HG02970 (cell line): ENCODE measurements around the gene KCNE3.

Experiments
- ATAC-seq: cut with Tn5 transposase; IDR thresholded peaks from one replicate; pipeline ENCODE4 v1.9.1; 2021; ENCODE audit warnings: mild to moderate bottlenecking, moderate library complexity, moderate number of reproducible peaks; ENCODE audit not compliant: unreplicated experiment, low FRiP score

KCNE3 gene

DNA sequence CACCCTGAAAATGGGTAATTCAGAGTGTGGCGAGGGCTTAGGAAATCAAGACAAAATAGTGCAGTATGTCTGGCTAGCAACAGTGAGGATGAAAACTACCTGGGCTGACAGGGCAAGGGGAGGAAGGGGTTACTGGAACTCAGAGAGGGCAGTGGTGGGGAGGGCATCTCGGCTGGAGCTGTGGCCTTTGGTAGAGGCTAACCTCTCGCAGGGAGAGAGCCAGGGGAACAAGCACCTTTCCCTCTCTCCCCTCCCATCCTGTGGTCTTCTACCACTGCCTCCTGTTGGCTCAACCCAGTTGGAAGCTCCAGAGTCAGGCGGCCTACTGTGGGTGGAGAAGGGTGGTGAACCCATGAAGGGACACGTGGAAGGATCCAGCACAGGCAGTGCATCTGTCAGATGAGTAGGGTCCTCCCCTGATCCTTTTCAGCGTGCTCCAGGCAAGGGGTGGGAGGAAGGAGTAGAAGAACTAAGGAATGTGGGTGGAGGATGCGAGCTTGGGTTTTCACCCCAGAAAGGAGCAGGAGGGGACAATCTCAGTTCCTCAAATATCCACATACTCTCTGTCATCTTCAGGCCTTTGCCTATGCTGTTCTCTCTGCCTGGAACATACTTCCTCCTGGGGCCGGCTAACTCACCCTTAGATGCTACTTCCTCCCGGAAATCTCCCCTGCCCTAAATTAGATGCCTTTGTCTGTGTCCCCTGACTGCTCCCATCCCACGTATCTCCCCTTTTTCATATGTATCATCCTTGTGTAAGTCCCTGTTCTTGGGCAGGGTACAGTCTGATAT lies 6.2 kb upstream of the KCNE3 start:
- no peak for ATAC-seq

DNA sequence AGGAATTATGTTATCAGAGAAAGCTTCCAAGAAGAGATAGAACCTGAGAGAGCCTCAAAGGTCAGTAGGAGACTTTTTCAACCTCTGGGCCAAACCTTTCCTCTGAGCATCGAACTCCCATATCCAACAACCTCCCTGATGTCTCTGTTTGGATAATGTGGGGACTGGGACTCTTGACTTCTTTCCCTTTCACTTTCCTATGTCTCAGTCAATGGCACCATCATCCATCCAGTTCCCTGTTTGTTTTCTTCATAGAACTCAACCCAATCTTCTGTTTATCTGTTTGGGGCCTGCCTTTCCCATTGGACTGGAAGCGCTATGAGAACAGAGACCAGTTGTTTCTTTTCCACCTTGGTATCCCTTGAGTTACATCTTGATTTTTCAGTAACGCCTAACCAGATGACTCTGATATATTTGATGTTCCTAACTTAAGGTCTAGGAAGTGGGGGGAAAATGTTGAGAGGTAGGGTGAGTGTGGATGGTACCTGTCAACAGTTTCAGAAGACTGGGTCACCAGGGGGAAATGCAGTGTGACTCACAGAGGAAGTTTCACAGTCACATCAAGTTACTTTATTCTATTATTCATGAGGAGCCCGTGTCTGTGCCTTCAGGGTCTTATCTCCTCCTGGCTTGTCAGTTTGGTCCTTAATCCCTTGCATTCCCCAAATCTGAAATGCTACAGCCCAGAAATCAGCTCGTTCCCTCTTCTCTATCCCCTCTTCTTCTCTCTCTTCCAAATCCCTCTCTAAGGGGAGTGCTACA lies 4.5 kb upstream of the KCNE3 start:
- no peak for ATAC-seq

DNA sequence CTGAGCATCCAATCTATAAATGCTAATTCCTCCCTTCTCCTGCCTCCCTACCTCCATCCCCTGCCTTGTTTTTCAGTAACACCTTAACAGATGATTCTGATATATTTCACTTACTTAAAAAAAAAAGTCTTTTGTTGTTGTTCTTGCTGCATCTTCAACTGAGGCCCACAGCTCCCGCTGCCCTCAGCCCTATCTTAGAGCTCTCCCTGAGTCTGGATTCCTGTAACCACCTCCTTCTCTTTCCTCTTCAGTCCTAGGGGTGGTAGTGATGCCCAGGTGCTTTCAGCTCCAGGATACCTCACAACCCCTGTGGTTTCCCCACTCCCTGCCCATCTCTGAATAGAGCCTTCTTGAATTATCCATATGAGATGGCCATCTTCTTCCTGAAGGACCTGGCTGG lies 3.7 kb upstream of the KCNE3 start:
- no peak for ATAC-seq

DNA sequence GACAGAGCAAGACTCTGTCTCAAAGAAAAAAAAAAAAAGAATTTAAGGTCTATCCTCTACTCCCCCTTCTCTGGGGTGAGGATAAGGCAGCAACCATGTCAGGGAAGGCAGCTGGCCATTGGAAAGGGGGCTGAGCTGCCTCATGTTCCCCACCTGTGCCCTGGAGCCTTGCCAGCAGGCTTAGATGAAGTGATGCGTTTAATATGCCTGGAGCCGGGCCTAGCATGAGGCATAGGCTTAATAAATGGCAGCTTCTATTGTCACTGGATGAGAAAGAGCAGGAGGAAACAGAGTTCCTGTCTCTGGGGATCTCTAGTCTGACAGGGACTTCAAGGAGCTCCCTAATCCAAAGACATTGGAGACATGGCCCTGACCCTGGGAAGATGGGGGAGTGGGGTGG lies 3.2 kb upstream of the KCNE3 start:
- no peak for ATAC-seq

DNA sequence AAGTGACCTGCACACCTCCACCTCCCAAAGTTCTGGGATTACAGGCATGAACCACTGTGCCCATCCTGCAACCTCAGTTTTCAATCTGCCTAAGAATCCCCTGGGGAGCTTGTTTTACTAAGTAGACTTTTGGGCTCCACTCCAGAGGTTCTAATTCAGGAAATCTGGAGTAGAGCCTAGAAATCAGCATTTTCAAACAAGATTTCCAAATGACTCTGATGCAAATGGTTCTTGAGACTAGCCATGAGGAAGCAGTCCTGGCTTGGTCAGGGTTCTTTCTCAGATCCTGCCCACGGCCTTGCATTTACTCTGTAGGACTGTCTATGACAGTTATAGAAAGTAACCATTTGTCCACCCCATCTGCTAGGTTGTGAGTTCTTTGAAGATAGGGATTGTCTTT lies 1.6 kb upstream of the KCNE3 start:
- no peak for ATAC-seq

DNA sequence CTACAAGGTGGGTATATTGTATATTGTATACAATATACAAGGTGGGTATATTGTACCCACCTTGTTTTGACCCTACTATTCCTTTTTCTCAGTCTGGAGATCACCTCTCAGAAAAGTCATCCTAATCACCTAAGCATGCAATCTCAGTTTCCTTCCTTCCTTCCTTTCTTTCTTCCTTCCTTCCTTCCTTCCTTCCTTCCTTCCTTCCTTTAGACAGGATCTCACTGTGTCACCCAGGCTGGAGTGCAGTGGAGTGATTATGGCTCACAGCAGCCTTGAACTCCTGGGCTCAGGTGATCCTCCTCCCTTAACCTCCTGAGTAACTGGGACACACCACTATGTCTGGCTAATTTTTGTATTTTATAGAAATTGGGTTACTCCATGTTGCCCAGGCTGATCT lies 1.2 kb upstream of the KCNE3 start:
- ATAC-seq: no peak

DNA sequence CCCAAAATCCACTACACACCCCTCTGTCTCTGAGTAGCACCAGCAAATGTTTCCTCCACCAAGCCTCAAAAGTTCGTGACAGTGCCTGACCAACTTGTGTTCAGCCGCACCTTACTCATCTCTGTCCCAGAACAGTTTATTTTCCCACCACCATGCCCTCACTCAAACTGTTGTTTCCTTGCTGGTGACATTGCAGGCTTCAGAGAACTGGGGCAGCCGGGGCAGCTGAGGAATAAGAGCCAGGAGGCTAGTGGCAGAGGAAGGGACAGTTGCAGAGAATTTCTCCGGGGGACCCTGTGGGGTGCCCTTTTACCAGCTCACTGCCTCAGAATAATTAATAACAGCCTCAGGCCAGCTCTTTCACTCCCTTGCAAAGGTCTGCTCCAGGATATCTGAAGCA lies 709 bp upstream of the KCNE3 start:
- ATAC-seq: no peak

DNA sequence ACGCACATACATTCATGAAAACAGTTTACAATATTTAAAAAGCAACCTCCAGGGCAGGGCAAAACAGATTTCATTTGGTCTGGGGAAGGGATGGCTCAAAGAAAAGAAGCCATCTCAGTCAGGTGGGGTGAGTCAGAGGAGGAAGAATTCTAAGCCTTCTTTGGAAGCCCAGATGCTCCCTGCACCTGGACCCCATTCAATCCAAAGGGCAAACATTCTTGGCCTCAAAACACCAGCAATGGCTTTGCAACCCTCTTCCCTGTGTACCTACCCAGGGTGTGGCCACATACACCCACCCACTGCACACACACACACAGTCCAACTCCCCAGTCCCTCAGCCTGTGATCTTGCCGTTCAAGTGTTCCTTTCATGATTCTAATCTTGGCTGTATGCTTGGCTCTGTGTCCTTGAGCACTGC lies 2.0 kb downstream of the KCNE3 start:
- ATAC-seq: no peak

DNA sequence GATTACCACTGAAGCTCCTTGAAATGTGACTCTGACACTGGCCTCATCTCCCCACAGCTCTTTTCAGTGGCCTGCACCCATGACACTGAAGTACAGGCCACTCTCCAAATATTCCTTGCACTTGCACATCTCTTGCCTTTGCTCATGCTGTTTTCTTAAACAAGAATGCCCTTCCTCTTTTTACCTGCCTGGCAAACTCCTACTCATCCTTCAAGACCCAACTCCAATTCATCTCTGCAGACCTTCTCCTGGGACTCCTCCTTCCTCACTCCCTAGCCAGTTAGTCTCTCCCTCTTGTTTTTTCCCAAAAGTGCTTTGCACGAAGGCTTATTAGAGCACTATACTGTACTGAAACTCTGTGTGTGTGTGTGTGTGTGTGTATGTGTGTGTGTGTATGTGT lies 2.6 kb downstream of the KCNE3 start:
- ATAC-seq: no peak

DNA sequence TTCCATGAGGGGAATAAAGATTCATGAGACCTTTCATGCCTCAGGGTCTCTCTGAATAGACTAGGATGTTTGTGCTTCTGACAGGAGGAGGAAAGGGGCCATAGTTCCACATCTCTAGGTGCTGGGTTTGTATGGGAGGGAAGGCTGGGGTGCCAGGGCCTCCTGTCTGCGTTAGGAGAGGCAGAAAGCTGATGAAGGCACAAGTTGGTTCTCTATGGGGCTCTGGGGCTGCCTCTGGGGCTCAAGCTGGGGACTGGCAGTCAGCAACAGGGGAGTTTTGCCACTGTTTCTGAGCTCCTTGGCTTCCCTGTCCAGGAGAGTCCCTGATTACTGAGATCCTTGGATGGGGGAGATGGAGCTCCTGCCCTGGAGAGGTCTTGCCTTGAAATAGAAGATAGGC lies 4.1 kb downstream of the KCNE3 start:
- no peak for ATAC-seq

DNA sequence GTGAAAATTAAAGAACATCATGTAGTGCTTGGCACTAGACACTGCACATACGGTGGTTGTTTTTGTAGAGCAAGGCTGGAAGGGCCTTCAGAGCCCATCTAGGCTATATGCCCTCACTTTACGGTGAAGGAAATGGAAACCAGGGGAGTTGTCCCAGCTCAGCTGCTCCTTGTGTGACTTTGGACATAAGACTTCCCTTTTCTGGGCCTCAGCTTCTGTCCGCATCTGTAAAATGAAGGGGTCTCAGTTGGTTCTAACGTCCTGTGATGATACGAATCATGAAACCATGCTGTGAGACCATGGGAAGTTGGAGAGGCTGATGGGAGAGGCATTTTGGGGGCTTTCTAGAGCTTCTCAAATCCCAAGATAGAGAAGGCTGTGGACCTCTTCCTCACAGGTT lies 4.7 kb downstream of the KCNE3 start:
- ATAC-seq: no peak

DNA sequence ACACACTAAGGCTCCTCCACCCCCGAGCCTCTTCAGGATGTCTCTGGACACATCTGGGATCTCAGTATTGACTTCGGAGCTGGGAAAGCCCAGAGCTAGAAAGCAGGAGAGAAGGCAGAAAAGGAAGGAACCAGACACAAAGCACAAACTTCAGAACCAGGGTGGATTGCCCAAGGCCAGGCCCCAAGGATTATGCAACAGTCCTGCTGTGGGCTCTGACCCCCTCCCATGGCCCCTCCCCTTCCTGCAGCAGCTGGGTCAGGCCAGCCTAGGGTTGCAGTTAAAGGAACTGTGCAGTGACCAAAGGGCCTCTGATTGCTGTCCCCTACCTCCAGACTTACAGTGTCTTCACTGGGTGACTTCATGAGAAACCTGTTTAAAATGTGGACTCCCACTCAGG lies 5.3 kb downstream of the KCNE3 start:
- no peak for ATAC-seq

DNA sequence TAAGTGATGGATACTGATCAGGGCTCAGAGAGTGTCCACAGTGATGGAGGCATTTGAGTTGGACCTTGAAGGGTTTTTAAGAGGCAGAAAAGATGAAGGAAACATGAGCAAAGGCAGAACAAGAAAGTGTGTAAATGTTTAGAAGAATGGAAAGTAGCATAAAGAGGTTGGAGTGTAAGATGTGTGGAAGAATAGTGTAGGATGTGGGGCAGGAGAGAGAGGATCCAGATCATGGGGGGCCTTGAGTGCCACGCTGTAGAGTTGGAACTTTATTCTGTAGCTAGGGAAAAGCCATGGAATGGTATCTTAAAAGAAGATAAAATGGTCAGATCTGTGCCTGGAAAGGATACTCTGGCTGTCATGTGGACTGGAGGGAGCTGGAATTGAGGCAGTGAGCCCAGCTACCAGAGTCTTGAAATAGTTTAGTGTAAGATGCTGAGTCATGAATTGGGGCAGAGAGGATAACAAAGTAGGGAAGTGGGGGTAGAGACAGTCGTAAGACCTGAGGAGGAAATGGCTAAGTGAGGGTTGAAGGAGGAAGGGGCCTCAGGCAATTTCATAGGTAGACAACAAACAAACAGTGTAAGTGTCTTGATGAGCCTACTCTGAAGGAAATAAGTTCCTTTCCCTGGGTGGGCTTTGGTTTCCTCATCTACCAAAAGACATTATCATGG lies 6.7 kb downstream of the KCNE3 start:
- no peak for ATAC-seq

DNA sequence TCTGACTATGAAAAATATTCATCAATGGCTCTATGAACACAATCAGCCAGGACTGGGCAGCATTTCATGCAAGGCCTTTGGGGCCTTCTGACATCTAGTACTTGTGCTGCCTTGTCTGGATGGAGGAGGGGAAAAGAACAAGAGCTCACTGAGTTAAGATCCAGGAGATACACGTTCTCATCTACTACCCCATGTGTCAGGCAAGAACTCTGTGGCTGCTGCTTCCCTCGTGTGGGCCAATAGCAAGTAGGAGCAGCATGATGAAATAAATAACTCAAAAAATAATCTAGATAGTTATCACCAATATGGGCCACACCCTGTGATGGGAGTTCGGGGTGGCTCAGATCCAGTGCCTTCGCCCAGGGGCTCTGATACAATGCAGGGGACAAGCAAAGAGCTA lies 7.3 kb downstream of the KCNE3 start:
- ATAC-seq: no peak

DNA sequence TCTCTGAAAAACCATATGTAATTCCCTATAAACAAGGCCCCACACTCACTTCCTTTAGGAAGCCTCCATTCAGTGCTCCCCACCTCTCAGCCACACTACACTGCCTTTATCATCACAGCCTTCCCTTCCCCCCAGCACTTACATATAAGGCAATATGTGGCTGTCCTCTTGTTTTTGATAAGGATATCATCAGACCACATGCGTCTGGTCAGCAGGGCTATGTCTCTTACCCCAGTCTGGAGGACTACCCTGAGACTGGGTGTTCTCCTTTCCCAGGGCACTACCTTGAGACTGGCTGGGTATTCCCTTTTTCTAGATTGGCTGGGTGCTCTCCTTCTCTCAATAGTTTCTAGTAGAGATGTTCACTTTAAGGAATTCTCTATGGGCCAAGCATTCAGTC lies 7.8 kb downstream of the KCNE3 start:
- ATAC-seq: no peak

DNA sequence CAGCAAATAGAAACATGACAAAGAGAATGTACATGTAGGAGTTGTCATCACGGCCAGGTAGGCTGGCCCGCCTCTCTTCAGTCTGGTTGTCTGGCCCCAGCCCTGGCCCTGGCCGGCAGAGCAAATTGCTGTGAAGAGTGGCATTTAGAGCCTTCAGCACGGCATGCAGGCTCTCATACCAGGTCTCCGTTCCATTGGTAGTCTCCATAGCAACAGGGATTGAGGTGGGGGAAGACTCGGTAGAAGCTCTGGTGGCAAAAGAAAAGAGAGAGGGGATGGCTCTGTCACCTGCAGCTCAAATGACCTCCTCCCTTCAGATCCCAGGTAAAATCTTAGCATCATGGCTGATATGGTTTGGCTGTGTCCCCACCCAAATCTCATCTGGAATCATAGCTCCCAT lies 10.0 kb downstream of the KCNE3 start:
- ATAC-seq: no peak

DNA sequence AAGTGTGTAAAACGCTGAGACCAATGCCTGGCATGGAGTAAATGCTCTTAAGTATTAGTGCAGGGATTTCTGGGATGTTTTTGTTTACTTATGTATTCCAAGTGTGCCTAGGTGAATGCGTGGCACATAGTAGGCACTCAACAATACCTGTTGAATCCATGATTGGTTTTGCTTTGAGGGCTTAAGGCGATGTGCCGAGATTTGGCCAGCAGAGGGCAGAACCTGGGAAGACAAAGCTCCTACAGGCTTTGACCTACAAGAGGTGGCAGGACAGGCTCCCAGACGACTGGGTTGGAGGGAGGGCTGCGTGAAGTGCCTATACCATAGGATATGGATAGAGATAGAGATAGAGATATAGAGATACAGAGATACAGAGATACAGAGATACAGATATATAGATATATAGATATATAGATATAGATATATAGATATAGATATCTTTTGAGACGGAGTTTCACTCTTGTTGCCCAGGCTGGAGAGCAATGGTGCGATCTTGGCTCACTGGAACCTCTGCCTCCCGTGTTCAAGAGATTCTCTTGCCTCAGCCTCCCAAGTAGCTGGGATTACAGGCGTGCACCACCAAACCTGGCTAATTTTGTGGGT lies 13.9 kb downstream of the KCNE3 start:
- ATAC-seq: no peak

DNA sequence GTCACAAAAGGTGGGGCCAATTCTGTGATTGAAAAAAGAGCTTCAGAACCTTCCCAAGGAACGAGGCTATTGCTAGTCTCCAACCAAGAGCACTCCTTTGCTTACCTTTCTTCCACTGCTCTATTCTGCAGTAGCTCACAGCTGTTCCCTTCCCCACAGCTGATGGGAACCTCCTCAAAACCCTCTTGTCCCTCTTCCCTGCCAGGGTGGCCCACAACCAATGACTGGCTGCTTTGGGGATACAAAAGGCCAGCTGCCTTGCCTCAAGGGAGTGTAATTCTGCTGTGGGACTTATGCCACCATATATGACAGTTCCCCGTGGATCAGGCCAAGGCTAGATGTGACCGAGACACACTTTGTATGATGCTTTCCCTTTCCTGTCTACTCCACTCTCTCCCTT lies 15.0 kb downstream of the KCNE3 start:
- no peak for ATAC-seq

DNA sequence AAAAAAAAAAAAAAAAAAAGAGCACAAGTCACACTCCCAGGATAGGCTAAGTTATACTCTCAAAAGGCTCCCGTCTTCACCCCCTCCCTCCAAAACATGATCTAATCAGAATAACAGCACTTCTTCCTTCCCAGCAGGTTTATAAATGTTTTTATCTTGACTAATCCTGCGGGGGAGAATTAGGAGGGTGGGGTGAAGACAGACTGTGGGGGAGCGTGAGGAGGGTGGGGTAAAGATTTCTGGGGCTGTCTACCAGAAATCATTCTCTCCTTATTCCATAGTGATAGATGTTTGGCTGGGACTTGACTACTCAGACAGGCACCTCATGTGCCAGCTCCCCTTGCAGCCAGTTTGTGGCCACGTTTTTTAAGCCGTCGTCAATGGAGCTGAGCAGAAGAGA lies 17.0 kb downstream of the KCNE3 start:
- ATAC-seq: no peak

DNA sequence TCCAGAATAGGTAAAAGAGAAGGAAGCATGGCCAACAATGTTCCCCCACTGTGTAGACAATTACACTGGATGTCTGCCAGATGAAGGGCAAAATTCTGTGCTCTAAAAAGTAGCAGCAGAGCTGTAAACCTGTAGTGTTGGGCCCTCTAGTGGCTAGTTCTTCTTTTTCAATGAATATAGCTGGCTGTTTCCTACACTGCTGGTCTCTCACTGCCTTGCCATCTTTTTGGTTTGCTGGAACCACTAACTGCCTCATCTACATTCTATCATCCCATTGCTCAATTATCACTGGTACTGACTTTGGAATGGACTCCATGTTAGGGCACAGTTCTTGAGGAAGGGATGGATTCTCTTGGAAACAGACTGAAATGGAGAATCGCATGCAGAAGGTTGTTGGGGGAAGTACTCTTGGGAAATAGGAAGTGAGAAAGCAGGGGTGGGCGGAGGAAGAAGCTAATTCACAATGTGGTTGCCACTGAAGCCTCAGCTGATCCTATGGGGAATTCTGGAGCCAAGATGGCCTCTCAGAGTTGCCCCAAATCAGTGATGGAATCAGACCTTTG lies 17.9 kb downstream of the KCNE3 start:
- no peak for ATAC-seq

DNA sequence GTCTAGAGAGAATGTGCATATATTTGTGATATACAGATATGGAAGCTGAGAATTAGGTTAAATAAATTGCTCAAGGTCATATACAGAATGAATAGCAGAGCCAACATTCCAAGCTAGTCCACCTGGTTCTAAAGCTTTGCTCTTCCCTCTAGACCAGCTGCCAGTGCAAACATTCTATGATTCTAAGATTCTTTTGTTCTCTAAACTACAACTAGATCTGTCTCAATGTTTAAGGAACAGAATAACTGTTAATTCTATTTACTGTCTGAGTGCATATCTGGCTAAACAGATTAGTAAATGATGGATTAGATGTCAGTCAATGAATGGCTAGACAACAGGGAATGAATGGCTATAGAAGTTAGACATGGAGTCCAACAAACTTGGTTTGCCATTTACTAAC lies 19.6 kb downstream of the KCNE3 start:
- no peak for ATAC-seq
